Stimulated activated CD8-positive, alpha-beta memory T cell treated with anti-CD3 and anti-CD28 coated beads, Interleukin-15, amount 100 ng/mL, for 24 hours (primary cell): ENCODE measurements around the gene CRYGN.

Experiments
- DNase-seq: peaks from one replicate; pipeline ENCODE4 v3.0.0-alpha.2; 2020; ENCODE audit warnings: low read depth

The CRYGN gene

GRCh38 chr7:151379534-151380198 lies 60.3 kb downstream of the CRYGN start:
- no peak for DNase-seq

- no peak for DNase-seq
Measured at GRCh38 chr7:151379193-151379520, 60.8 kb downstream of the CRYGN start.
